Measurements from ENCODE around the gene TOP2A.
A peak's percentile ranks its signal among the peaks of the same experiment; 100 is the strongest.

Gene TOP2A

GRCh38 chr17:40345161-40345993 lies 72.3 kb downstream of the TOP2A start:
- peak; percentile 31 for DNase-seq

DNA sequence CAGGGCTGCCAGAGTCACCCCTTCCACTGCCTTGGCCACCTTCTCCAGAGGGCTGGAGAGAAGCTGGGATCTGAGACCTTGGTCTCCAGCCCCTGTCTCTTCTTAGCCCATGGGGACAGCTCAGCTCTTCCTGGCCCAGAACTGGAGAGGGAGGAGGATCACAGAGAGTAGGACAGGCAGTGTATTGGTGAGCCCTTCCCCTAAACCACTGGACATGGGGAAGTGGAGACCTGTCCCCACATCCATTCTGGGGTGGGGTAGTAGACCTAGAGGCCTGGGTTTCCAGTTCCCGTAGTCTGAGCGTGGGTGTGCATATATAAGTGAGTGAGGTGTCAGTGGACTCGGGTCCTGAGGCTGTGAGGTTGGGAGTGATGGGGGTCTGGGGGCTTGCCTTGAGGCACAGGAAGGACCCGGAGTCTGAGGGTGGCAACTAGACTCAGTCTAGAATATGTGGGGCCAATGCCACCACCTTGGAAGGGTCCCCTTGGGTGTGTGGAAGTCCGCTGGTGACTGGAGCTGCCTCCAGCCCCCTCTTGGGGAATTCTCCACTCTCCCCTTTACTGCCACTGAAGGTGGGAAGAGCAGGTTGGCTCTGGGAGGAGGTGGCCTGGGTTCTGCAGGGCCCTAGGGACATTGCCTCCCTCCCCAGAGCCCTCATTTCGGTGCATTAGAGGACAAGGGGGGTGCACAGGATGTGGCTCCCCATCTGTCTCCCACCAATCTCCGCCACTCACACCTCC lies 73.1 kb downstream of the TOP2A start:
- DNase-seq, result no peak

- DNase-seq, result no peak
These were observed 74.2 kb downstream of the TOP2A start for GRCh38 chr17:40343219-40344119.

- no peak for DNase-seq
These were observed 75.0 kb downstream of the TOP2A start for GRCh38 chr17:40342504-40343218.

DNA sequence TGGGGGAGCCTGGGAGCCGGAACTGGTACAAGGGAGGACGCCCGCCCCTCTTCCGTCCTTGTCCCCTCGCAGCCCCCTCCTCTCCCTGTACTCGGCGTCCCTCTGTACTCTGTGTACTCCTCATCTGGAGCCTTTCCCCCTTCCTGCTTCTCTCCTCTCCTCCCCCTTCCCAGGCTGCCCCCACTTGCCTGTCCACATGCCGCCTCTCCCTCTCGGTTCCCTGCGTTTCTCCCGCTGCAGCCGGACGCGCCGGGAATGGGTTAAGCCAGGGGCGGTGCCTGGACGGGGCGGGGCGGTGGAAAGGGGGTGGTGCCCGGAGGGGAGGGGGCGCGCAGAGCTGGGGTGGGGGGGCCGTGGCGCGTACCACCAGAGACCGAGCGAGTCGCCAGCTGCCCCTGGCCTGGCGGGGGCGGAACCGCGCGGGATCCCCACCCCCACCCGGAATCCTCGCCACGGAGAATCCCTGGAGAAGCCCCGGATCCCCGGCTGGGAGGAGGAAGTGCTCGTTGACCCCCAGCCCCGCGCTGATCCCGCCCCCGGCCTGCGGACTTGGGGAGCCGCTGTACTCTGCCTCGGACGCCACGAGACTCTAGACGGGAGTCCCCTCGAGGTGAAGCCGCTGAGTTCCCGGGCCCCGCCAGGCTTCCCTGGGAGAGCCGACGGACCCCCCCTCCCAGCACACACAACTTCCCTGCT lies 75.7 kb downstream of the TOP2A start:
- DNase-seq, result peak; percentile 37

DNA sequence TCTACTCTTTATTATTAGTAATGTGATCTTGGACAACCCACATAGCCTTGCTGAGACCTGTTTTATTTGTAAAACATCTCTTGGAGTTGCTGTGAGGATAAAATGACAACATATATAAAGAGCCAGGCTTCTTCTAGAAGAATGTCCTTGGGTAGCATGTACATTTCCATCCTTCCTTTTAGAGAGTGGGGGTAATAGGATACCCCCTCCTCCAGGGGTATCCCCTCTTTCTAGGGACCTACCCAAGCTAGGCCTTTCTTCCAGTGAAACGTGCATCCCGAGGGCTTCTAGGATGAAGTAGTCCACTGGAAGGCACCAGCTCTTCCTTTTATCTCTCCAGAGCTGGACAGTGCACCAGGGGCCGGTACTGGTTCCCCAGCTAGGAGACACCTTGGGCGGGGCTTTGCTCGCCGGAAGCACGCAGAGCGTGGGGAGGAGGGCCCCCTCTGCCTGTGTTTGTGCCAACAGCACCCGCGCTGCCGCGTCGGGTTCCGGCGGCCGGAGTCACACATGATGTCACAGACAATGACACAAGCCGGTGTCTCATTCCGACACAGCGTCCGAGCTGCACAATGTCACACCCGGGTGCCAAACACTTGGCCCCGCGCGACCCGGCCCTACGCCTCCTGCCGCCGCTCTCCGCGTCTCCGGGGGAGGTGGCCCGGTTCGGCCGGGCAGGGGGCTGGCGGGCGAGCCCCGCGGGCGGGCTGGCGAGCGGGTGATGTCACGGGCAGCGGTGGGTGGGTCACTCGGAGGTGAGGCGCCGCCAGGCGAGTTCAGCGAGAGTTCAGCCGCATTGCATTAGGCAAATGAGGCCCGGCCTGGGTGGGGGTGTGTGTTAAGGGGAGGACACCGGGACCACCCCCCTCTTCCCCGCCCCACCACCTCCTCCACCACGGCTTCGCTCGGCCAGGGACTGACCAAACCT lies 76.6 kb downstream of the TOP2A start:
- DNase-seq, result peak; percentile 82

- DNase-seq, result no peak
These were observed 77.4 kb downstream of the TOP2A start for GRCh38 chr17:40340327-40340726.

GRCh38 chr17:40338941-40339649 lies 78.6 kb downstream of the TOP2A start:
- no peak for DNase-seq
